GM23338 (cell line): ENCODE measurements around the gene NSRP1. TPM values are rescaled to one million over a fixed set of nuclear protein-coding genes. Genes with fewer than 3 reads are reported as not detected.

Experiments used
- ATAC-seq: fragments of 200-7000 bp; cut with Tn5 transposase; 3 replicates; pipeline ENCODE4 v1.9.1; 2020
- DNase-seq: peaks from one replicate; pipeline ENCODE4 v3.0.0-alpha.2; 2015; ENCODE audit warnings: low spot score
- H2AFZ ChIP-seq: fragments of 200-600 bp; sonication (generic); 2 replicates; pipeline ENCODE4 v1.8.0; 2016; ENCODE audit warnings: antibody characterized with exemption, mild to moderate bottlenecking, moderate library complexity
- H3F3A ChIP-seq: fragments of 200-600 bp; sonication (generic); replicated peaks from 2 replicates; pipeline ENCODE4 v1.8.0; 2017; ENCODE audit warnings: antibody characterized with exemption, mixed run types, low read depth
- H3K27ac ChIP-seq: fragments of 200-600 bp; sonication (generic); 2 replicates; pipeline ENCODE4 v1.6.1; 2016; ENCODE audit warnings: low read depth
- H3K27me3 ChIP-seq: fragments of 200-600 bp; sonication (generic); 2 replicates; pipeline ENCODE4 v1.8.0; 2016; ENCODE audit warnings: mild to moderate bottlenecking, mixed run types, moderate library complexity; ENCODE audit not compliant: insufficient read depth
- H3K36me3 ChIP-seq: fragments of 200-600 bp; sonication (generic); 2 replicates; pipeline ENCODE4 v1.8.0; 2016; ENCODE audit warnings: mild to moderate bottlenecking; ENCODE audit not compliant: insufficient read depth
- H3K4me1 ChIP-seq: fragments of 200-600 bp; sonication (generic); 2 replicates; pipeline ENCODE4 v1.8.0; 2016; ENCODE audit warnings: mild to moderate bottlenecking, moderate library complexity; ENCODE audit not compliant: insufficient read depth
- H3K4me2 ChIP-seq: fragments of 200-600 bp; sonication (generic); 2 replicates; pipeline ENCODE4 v1.7.1; 2017; ENCODE audit warnings: mixed run types
- H3K4me3 ChIP-seq: fragments of 200-600 bp; sonication (generic); 2 replicates; pipeline ENCODE4 v1.6.1; 2016; ENCODE audit warnings: mixed run types
- H3K79me2 ChIP-seq: fragments of 200-600 bp; sonication (generic); replicated peaks from 2 replicates; pipeline ENCODE4 v1.8.0; 2017; ENCODE audit warnings: mild to moderate bottlenecking; ENCODE audit not compliant: insufficient read depth
- H3K9me2 ChIP-seq: fragments of 200-600 bp; sonication (generic); 2 replicates; pipeline ENCODE4 v1.8.0; 2017; ENCODE audit not compliant: insufficient read depth
- H4K20me1 ChIP-seq: fragments of 200-600 bp; sonication (generic); replicated peaks from 2 replicates; pipeline ENCODE4 v1.8.0; 2017; ENCODE audit warnings: mild to moderate bottlenecking; ENCODE audit not compliant: insufficient read depth
- H3K27ac Mint-ChIP-seq: 2 replicates; pipeline ENCODE4 v1.8.0; 2020; ENCODE audit warnings: inconsistent platforms, mild to moderate bottlenecking, moderate library complexity, mixed read lengths
- H3K27me3 Mint-ChIP-seq: 3 replicates; pipeline ENCODE4 v1.8.0; 2022; ENCODE audit warnings: low read depth, mild to moderate bottlenecking, moderate library complexity, mixed read lengths, inconsistent platforms; ENCODE audit not compliant: insufficient read depth, poor library complexity
- H3K36me3 Mint-ChIP-seq: 3 replicates; pipeline ENCODE4 v1.8.0; 2021; ENCODE audit warnings: low read depth, mild to moderate bottlenecking, inconsistent platforms, moderate library complexity, mixed read lengths
- H3K4me1 Mint-ChIP-seq: 3 replicates; pipeline ENCODE4 v1.8.0; 2020; ENCODE audit warnings: mild to moderate bottlenecking, inconsistent platforms, mixed read lengths
- H3K4me3 Mint-ChIP-seq: 3 replicates; pipeline ENCODE4 v1.8.0; 2021; ENCODE audit warnings: moderate library complexity, mild to moderate bottlenecking, inconsistent platforms, mixed read lengths
- H3K9me3 Mint-ChIP-seq: 3 replicates; pipeline ENCODE4 v1.8.0; 2020; ENCODE audit warnings: moderate library complexity, mild to moderate bottlenecking, inconsistent platforms, mixed read lengths
- CREB1 ChIP-seq: fragments of 250-450 bp; sonication (Bioruptor Pico); IDR thresholded peaks from 2 replicates; pipeline ENCODE4 v1.5.0; 2020; ENCODE audit warnings: low read depth, mild to moderate bottlenecking, moderate library complexity
- ETS1 ChIP-seq: IDR thresholded peaks from 2 replicates; pipeline ENCODE4 v1.6.1; 2016; ENCODE audit warnings: antibody characterized with exemption
- EZH2 ChIP-seq: fragments of 200-600 bp; sonication (generic); IDR thresholded peaks from one replicate; pipeline ENCODE4 v1.8.0; 2017; ENCODE audit warnings: antibody characterized with exemption, mild to moderate bottlenecking, low read depth; ENCODE audit not compliant: unreplicated experiment
- EZH2phosphoT487 ChIP-seq: fragments of 200-600 bp; sonication (generic); IDR thresholded peaks from one replicate; pipeline ENCODE4 v1.8.1; 2018; ENCODE audit warnings: antibody characterized with exemption; ENCODE audit not compliant: unreplicated experiment
- JUNB ChIP-seq: IDR thresholded peaks from one replicate; pipeline ENCODE4 v1.6.1; 2016; ENCODE audit warnings: antibody characterized with exemption; ENCODE audit not compliant: unreplicated experiment
- NANOG ChIP-seq: IDR thresholded peaks from 2 replicates; pipeline ENCODE4 v1.6.1; 2016; ENCODE audit warnings: antibody characterized with exemption, borderline replicate concordance
- POLR2AphosphoS5 ChIP-seq: IDR thresholded peaks from 2 replicates; pipeline ENCODE4 v1.6.1; 2016; ENCODE audit warnings: antibody characterized with exemption, low read depth
- ZNF114 ChIP-seq: fragments of 250-450 bp; sonication (Bioruptor Pico); IDR thresholded peaks from 2 replicates; pipeline ENCODE4 v1.5.0; 2020; ENCODE audit warnings: mild to moderate bottlenecking, moderate library complexity
- ZNF331 ChIP-seq: fragments of 250-450 bp; sonication (Bioruptor Pico); IDR thresholded peaks from 2 replicates; pipeline ENCODE4 v1.5.0; 2020; ENCODE audit warnings: low read depth, mild to moderate bottlenecking, moderate library complexity
- ZNF462 ChIP-seq: fragments of 250-450 bp; sonication (Bioruptor Pico); IDR thresholded peaks from 2 replicates; pipeline ENCODE4 v1.5.0; 2020; ENCODE audit warnings: mild to moderate bottlenecking, moderate library complexity
- polyA plus RNA-seq: library from polyadenylated mRNA; unstranded; fragments of >200 nt; fragmentation: Nextera tagmentation; extraction: Ambion mirVana; gene quantifications from 2 replicates; pipeline ENCODE4 v1.2.1, GENCODE V29; 2016
- total RNA-seq: library from RNA; depleted of rRNA; stranded (reverse); fragments of >200 nt; shearing (Covaris generic); gene quantifications from 2 replicates; pipeline ENCODE4 v1.2.3, GENCODE V29; 2014
- TF ChIP-seq, protein P1 (sequence below): IDR thresholded peaks from one replicate; pipeline ENCODE4 v1.6.1; 2018; ENCODE audit warnings: antibody characterized with exemption; ENCODE audit not compliant: unreplicated experiment
- TF ChIP-seq, protein P2 (sequence below), 2 experiments: fragments of 200-600 bp in 1 of 2; sonication (generic) in 1 of 2; conservative IDR thresholded peaks; 2 replicates each; pipeline versions ENCODE4 v1.5.1 to v1.6.1; 2016 to 2017; ENCODE audit warnings: antibody characterized with exemption in 2 of 2, low read depth in 2 of 2, mild to moderate bottlenecking in 2 of 2, moderate library complexity in 1 of 2

The NSRP1 gene
- total and polyA plus RNA-seq, 2 experiments from 2014 or later: 15.7 to 110 TPM

- TF ChIP-seq, protein P1, sequence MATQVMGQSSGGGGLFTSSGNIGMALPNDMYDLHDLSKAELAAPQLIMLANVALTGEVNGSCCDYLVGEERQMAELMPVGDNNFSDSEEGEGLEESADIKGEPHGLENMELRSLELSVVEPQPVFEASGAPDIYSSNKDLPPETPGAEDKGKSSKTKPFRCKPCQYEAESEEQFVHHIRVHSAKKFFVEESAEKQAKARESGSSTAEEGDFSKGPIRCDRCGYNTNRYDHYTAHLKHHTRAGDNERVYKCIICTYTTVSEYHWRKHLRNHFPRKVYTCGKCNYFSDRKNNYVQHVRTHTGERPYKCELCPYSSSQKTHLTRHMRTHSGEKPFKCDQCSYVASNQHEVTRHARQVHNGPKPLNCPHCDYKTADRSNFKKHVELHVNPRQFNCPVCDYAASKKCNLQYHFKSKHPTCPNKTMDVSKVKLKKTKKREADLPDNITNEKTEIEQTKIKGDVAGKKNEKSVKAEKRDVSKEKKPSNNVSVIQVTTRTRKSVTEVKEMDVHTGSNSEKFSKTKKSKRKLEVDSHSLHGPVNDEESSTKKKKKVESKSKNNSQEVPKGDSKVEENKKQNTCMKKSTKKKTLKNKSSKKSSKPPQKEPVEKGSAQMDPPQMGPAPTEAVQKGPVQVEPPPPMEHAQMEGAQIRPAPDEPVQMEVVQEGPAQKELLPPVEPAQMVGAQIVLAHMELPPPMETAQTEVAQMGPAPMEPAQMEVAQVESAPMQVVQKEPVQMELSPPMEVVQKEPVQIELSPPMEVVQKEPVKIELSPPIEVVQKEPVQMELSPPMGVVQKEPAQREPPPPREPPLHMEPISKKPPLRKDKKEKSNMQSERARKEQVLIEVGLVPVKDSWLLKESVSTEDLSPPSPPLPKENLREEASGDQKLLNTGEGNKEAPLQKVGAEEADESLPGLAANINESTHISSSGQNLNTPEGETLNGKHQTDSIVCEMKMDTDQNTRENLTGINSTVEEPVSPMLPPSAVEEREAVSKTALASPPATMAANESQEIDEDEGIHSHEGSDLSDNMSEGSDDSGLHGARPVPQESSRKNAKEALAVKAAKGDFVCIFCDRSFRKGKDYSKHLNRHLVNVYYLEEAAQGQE: no peak
- no peak for TF ChIP-seq ZNF331 (CRISPR knock-in tag)
- TF ChIP-seq, protein P2, sequence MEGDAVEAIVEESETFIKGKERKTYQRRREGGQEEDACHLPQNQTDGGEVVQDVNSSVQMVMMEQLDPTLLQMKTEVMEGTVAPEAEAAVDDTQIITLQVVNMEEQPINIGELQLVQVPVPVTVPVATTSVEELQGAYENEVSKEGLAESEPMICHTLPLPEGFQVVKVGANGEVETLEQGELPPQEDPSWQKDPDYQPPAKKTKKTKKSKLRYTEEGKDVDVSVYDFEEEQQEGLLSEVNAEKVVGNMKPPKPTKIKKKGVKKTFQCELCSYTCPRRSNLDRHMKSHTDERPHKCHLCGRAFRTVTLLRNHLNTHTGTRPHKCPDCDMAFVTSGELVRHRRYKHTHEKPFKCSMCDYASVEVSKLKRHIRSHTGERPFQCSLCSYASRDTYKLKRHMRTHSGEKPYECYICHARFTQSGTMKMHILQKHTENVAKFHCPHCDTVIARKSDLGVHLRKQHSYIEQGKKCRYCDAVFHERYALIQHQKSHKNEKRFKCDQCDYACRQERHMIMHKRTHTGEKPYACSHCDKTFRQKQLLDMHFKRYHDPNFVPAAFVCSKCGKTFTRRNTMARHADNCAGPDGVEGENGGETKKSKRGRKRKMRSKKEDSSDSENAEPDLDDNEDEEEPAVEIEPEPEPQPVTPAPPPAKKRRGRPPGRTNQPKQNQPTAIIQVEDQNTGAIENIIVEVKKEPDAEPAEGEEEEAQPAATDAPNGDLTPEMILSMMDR (conservative IDR thresholded peaks at IDR 0.05; ENCODE audit: low read depth in 2 of 2): no peak
Observed at GRCh38 chr17:30165147-30165546, 48.5 kb downstream of the NSRP1 start (continued).

DNA sequence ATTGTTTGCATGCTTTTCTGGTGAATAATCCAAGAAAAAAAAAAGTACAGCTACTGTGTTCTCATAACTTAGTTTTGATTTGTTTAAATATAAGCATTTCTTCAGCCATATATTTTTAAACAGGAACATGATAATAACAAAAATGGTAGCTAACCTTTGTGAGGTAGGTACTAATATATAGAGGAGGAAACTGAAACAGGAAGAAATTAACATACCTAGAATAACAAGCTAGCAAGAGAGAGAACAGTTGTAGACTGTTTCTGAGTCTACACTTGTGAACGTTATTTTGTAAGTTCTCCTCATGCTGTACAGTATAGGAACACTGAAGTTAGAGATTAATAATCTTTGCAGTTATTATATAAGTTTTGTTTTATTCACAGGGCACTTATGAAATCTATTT is 49.3 kb downstream of the NSRP1 start:
- H3K4me3 Mint-ChIP-seq: no peak overlapping the region
- Histone ChIP-seq H3K36me3 (no peaks in the 10 kb centered on the region), H3K4me1 (no peaks in the 10 kb centered on the region), H3K27ac (no peak overlapping the region), H3K27me3 (no peaks in the 10 kb centered on the region), H3K4me2 (no peak overlapping the region), H3K4me3 (no peak overlapping the region), H3F3A (no peaks in the 10 kb centered on the region), H3K79me2 (peaks cover 38% of the 10 kb centered on the region), H4K20me1 (no peaks in the 10 kb centered on the region), H3K9me2 (no peaks in the 10 kb centered on the region), H2AFZ (no peak overlapping the region)
- H3K9me3 Mint-ChIP-seq: no peaks in the 10 kb centered on the region
- no peaks in the 10 kb centered on the region for H3K4me1 Mint-ChIP-seq
- H3K27me3 Mint-ChIP-seq: no peaks in the 10 kb centered on the region
- peaks cover 3% of the 10 kb centered on the region; the same call in 1 of the 3 replicates for H3K36me3 Mint-ChIP-seq
- no peak overlapping the region for H3K27ac Mint-ChIP-seq
- DNase-seq (no peak), ATAC-seq (no peak)
- TF ChIP-seq JUNB (no peak), ETS1 (no peak), ZNF462 (CRISPR knock-in tag) (no peak), NANOG (no peak), ZNF114 (no peak), CREB1 (CRISPR knock-in tag) (no peak), EZH2phosphoT487 (no peak), POLR2AphosphoS5 (no peak), EZH2 (no peak)
